Thyroid gland (tissue), 4 donors: ENCODE data around the gene GRXCR1.

ENCODE experiments used
- CTCF ChIP-seq, 6 experiments: fragments of 200-600 bp in 3 of 6; fragments of 450-650 bp in 3 of 6; sonication (generic) in 3 of 6; IDR thresholded peaks; one replicate each; pipeline ENCODE4 v1.5.1; 2016 to 2019; ENCODE audit warnings: antibody characterized with exemption in 6 of 6, mild to moderate bottlenecking in 2 of 6, inconsistent platforms in 1 of 6, moderate library complexity in 1 of 6
- POLR2A ChIP-seq, 2 donors: fragments of 450-650 bp; IDR thresholded peaks; one replicate each; pipeline ENCODE4 v1.6.1; 2017; ENCODE audit warnings: antibody characterized with exemption in 2 of 2, mild to moderate bottlenecking in 2 of 2, moderate library complexity in 1 of 2

DNA sequence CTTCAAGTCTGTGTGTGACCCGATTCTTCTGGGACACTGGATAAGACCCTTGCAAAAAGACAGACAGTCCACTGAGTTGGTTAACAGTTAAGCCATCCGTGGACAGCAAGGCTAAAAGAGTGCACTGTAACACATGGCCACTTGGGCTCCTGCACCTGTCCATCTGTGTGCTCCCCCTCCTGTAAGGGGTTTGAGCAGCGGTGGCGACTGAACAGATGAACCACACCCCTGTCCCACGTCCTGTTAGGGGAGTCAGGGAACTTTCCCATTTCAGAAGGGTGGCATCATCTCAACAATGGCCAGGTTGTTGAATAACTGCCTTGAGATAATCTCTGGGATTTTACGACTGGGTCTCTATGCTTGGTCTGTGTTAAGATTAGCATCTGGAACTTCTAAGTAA is 178.6 kb downstream of the GRXCR1 start:
- TF ChIP-seq CTCF (IDR thresholded peaks at IDR 0.05) (no peak), POLR2A (IDR thresholded peaks at IDR 0.05) (no peak)
